OCI-LY1 (cell line): Measurements from ENCODE around the gene GOLGA6L7.
"Not testable (repeated sequence)": the region's sequence is repeated elsewhere in the genome, so short reads cannot be mapped to it uniquely, and the experiment has no call there.

ENCODE experiments used
- EZH2 ChIP-seq: fragments of 200-600 bp; sonication (generic), shearing (Covaris generic); IDR thresholded peaks from 2 replicates; pipeline ENCODE4 v1.8.0; 2017; ENCODE audit warnings: borderline replicate concordance, mixed run types, mild to moderate bottlenecking, antibody characterized with exemption, low read length, moderate library complexity, mixed read lengths
- TF ChIP-seq, protein P1 (sequence below): fragments of 200-600 bp; sonication (generic), shearing (Covaris generic); IDR thresholded peaks from 2 replicates; pipeline ENCODE4 v1.5.1; 2017; ENCODE audit warnings: mild to moderate bottlenecking, antibody characterized with exemption, low read length, moderate library complexity, mixed read lengths

DNA sequence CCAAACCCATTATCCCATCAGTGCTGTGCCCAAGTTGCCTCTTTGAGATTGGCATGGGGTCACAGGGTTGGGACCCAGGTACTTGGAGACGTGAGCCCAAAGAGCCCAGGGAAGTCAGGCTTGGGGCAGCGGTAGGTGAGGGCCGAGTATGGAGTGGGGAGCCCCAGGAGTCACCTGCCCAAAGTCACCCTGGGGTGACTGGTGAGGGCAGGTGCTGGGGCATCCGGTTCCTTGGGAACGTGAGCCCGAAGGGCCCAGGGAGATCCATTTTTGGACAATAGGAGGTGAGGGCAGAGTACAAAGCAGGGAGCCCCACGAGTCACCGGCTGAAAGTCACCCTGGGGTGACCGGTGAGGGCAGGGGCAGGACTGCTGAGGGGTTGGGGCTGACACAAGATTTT lies 485 bp downstream of the GOLGA6L7 start:
- not testable (repeated sequence) for TF ChIP-seq EZH2
- TF ChIP-seq, protein P1, sequence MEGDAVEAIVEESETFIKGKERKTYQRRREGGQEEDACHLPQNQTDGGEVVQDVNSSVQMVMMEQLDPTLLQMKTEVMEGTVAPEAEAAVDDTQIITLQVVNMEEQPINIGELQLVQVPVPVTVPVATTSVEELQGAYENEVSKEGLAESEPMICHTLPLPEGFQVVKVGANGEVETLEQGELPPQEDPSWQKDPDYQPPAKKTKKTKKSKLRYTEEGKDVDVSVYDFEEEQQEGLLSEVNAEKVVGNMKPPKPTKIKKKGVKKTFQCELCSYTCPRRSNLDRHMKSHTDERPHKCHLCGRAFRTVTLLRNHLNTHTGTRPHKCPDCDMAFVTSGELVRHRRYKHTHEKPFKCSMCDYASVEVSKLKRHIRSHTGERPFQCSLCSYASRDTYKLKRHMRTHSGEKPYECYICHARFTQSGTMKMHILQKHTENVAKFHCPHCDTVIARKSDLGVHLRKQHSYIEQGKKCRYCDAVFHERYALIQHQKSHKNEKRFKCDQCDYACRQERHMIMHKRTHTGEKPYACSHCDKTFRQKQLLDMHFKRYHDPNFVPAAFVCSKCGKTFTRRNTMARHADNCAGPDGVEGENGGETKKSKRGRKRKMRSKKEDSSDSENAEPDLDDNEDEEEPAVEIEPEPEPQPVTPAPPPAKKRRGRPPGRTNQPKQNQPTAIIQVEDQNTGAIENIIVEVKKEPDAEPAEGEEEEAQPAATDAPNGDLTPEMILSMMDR, result not testable (repeated sequence)
